Measurements from ENCODE around the gene CTIF.

The CTIF gene

GRCh38 chr18:48680339-48681250 lies 141.8 kb downstream of the CTIF start:
- DNase-seq (ENCODE audit: low read depth, low spot score), result no peak

GRCh38 chr18:48682768-48683167 lies 143.9 kb downstream of the CTIF start:
- DNase-seq (ENCODE audit: low read depth, low spot score), result no peak

DNA sequence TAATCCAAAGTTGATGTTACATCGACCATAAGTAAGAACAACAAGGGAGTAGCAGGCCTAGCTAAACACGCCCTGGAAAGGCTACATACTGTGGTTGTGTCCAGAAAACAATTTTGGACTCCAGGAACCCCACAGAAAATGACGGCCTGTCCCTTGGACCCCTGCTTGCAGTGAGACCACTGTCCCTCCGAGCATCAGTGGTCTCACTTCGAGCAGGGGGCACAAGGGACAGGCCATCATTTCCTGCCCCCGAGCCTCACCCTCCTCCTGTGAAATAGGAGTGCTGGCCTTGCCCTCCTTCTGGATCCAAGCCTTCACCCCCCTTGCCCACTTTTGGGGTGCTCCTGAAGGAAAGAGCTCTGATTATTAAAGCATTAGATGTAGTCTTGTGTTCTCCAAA lies 144.4 kb downstream of the CTIF start:
- no peak for DNase-seq (ENCODE audit: low read depth, low spot score)

DNA sequence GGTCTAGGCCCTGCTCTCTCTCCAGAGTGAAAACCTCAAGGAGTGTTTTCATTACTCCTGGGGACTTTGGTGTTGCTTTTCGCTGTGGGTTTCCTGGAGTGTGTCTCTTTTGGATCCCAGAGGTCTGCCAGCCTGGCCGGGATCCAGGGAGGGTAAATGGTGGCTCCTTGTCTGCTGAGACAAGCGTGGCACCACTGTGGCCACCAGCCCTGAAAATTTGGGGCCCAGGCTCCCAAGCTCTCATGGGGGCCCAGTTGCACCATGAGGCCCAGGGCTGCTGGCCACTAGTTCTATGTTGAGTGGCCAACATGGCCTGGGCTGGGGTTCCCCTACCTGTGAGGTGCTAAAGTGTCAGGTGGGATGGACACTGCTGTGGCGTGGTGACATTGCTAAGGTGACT lies 144.8 kb downstream of the CTIF start:
- DNase-seq (ENCODE audit: low read depth, low spot score), result no peak

DNA sequence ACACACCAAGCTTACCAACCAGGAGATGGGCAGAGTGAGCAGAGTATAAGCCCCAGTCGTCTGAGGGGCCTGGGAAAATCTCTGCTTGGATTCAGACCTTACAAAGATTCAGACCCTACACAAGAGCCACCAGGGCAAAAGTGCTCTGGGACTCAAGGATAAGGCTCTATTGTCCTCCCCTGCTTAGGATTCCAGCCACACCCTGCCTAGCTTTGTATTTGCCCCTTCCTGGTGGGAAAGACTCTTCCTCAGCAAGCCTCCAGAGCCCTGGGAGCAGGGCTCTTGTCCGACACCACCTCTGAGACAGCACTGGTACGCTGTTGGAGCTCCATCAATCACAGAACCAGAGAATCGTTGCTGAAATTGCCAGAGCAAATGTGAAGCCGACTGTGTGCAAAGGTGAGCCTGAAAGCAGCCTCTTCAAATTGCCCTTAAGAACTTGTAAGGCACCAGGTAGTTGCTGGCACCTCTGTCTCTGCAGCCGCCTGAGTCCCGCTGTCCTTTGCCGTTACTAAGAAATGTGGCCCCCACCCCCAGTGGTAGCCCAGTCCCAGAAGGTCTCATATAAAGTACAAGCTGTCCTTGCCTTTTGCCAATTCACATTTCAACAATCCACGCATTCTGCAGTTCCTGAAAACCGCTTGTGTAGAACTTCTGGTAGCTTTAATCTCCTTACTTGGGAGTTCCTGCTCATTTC lies 148.7 kb downstream of the CTIF start:
- no peak for DNase-seq (ENCODE audit: low read depth, low spot score)

DNA sequence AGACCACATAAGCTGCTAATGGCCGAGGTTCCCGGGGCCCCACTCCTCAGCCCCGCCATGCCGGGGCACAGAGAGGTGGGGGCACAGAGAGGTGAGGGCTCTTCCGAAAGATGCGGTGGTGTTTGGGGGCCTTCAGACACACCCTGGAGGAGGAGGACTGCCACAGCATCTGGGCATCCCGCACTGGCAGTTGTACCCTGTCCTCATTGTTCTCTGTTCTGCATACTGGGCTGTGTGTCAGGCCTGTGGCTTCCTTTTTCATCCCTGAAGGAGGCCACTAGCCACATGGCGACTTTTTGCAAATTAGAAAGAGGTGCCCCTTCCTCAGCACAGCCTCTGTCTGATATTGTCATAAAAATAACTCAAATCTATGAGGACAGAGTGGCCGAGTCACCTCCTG lies 150.1 kb downstream of the CTIF start:
- DNase-seq (ENCODE audit: low read depth, low spot score), result no peak

GRCh38 chr18:48689548-48689947 lies 150.7 kb downstream of the CTIF start:
- DNase-seq (ENCODE audit: low read depth, low spot score), result no peak

GRCh38 chr18:48690494-48690893 lies 151.7 kb downstream of the CTIF start:
- DNase-seq (ENCODE audit: low read depth, low spot score), result no peak

DNA sequence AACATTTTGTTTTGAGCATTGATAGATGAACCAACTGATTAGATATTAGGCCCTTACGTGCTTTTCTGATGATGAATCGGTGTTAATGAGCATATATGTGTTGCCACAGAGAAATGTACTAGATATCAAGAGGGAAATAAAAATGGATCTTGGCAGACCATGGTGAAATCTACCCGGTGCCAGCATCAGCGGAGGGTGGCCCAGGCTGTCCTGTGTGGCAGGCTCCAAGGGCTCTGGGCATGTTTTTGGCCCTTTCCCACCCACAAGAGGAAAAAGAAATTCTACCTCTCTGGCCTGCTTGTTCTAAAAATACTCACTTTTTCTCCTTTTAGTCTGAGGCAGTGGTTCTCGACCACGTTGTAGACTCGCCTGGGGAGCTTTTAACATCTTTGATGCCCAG lies 154.2 kb downstream of the CTIF start:
- no peak for DNase-seq (ENCODE audit: low read depth, low spot score)

- no peak for DNase-seq (ENCODE audit: low read depth, low spot score)
Observed at GRCh38 chr18:48693625-48694262, 154.9 kb downstream of the CTIF start.

- no peak for DNase-seq (ENCODE audit: low read depth, low spot score)
Observed at GRCh38 chr18:48694295-48694694, 155.5 kb downstream of the CTIF start.

DNA sequence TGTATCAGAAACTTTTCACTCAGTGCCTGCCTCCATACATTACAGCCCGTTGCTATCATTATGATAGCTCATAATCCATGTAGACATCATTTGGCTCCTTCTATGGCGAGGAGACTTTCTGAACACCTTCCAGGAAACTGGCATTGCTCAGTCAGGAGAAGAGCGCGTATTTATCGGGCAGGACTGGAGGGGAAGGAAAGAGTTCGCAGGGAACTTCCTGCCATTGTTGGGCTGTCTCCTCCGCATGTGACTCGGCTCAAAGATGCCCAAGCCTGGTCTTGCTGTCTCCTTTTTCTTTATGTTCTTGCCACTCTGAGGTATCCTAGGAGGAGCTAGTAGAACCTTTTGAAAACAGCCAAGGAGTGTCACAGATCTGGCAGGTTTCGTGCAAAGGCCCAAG lies 156.8 kb downstream of the CTIF start:
- DNase-seq (ENCODE audit: low read depth, low spot score), result no peak

- no peak for DNase-seq (ENCODE audit: low read depth, low spot score)
Observed at GRCh38 chr18:48696218-48696617, 157.4 kb downstream of the CTIF start.

- DNase-seq (ENCODE audit: low read depth, low spot score), result no peak
Observed at GRCh38 chr18:48697441-48697840, 158.6 kb downstream of the CTIF start.

DNA sequence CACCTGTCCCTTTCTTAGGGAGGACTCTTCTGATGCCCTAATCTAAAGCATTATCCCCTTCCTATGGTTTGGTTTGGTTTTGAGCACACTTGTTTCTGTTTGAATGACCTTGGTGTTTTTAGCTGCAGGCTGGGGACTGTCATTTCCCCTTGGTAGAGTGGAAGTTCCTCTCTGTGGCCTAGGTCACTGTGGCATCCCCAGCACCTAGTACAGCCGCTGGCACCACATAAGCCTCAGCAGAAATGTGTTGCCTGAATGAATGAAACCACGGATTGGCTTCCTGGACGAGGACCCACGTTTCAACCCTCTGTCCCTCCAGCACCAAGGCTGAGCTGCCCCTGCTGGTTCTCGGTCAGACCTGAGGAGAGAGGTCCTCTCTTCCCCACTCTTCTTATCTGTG lies 159.9 kb downstream of the CTIF start:
- no peak for DNase-seq (ENCODE audit: low read depth, low spot score)

- no peak for DNase-seq (ENCODE audit: low read depth, low spot score)
Observed at GRCh38 chr18:48699761-48700160, 160.9 kb downstream of the CTIF start.

- no peak for DNase-seq (ENCODE audit: low read depth, low spot score)
Observed at GRCh38 chr18:48700446-48700845, 161.6 kb downstream of the CTIF start.

DNA sequence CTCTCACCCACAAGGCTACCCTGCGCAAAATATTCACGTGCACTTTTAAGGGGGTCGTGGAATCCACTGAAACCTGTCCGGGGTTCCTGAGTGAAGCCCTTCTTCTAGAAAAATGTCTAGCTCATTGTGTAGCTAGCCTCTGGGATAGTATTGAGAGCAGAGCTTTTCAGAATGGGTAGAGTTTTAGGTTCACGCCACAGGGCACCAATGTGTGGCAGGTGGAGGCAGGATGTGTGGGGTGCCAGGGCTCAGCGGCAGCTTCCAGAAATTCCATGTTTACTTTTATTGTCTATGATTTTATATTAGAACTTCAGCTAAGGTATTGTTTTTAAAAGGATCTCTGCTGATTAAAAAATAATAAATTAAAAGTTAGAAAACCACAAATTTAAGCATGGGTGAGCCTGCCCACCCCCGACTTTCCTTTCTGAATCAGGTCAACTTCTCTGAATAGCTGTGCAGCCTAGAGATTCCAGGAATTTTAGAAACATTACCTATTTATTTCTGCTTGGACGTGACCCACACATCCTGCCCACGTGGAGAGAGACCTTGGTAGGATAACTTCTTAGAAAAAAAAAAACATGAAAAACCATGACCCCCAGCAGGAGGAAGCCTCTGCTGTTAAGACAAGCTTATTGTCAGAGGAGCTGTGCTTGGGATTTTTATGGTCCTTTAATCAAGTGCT lies 163.7 kb downstream of the CTIF start:
- DNase-seq (ENCODE audit: low read depth, low spot score), result no peak

GRCh38 chr18:48703028-48703386 lies 164.2 kb downstream of the CTIF start:
- no peak for DNase-seq (ENCODE audit: low read depth, low spot score)

DNA sequence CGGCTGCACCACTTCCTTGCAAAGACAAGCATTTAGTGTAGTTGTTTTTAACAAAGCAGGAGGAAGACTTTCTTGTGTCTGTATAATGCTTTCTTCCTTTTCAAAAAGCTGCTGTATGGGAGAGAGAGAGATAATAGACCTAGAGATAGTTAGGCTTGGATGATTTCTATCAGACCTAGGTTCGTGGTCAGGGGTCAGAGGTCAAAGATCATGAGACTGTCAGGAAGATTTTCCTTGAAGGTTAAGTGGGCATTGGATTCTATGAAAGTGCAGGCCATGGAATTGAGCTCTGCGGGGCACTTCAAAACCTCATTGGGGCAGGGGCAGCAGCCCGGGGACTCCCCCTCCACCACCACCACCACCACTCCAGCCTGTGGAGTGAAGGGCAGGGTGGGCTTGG lies 164.6 kb downstream of the CTIF start:
- DNase-seq (ENCODE audit: low read depth, low spot score), result no peak

DNA sequence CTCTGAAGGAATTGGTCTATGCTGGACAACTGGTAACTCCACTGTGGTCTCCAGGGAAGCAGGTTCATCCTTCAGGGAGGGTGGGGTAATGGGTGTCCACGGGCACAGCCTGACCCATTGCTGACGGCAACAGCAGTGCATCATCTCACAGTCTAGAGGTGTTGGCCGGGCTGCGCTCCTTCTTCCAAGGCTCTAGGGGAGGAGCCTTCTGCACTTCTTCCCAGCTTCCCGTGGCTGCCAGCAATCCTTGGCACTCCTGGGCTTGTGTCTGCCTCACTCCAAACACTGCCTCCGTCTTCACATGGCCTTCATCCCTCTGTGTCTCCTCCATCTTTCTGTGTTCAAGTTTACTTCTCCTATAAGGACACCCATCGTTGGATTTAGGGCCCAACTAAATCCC lies 166.2 kb downstream of the CTIF start:
- DNase-seq (ENCODE audit: low read depth, low spot score), result no peak

- DNase-seq (ENCODE audit: low read depth, low spot score), result no peak
Observed at GRCh38 chr18:48705531-48705930, 166.7 kb downstream of the CTIF start.

All from activated CD4-positive, CD25-positive, alpha-beta regulatory T cell treated with anti-CD3 and anti-CD28 coated beads, Interleukin-2, amount 50 U/mL, for 16 hours (primary cell).